ENCODE results near the gene DUSP12.

DUSP12 gene

GRCh38 chr1:161781995-161782394 is 32.4 kb downstream of the DUSP12 start:
- no peak for TF ChIP-seq POLR2AphosphoS5 (IDR thresholded peaks at IDR 0.05; ENCODE audit: low read depth, low read length)
- no peak for TF ChIP-seq FOXP2 (optimal IDR thresholded peaks at IDR 0.05; ENCODE audit: borderline replicate concordance, extremely low read depth, extremely low read length, insufficient read depth)
- no peak for TF ChIP-seq REST (IDR thresholded peaks at IDR 0.05; ENCODE audit: insufficient read depth in 1 of 2, low read depth in 2 of 2, low read length in 2 of 2)
- TF ChIP-seq SIN3A (IDR thresholded peaks at IDR 0.05; ENCODE audit: borderline replicate concordance, insufficient read depth, low read length): no peak
- no peak for TF ChIP-seq TAF1 (IDR thresholded peaks at IDR 0.05; ENCODE audit: borderline replicate concordance, insufficient read depth, low read length)

- TF ChIP-seq FOXP2 (optimal IDR thresholded peaks at IDR 0.05; ENCODE audit: borderline replicate concordance, extremely low read depth, extremely low read length, insufficient read depth) (no peak), POLR2AphosphoS5 (IDR thresholded peaks at IDR 0.05; ENCODE audit: low read depth, low read length) (no peak), TAF1 (IDR thresholded peaks at IDR 0.05; ENCODE audit: borderline replicate concordance, insufficient read depth, low read length) (no peak), REST (IDR thresholded peaks at IDR 0.05; ENCODE audit: insufficient read depth in 1 of 2, low read depth in 2 of 2, low read length in 2 of 2) (no peak), SIN3A (IDR thresholded peaks at IDR 0.05; ENCODE audit: borderline replicate concordance, insufficient read depth, low read length) (no peak)
Measured at GRCh38 chr1:161782886-161783285, 33.3 kb downstream of the DUSP12 start.

GRCh38 chr1:161784968-161785367 is 35.4 kb downstream of the DUSP12 start:
- TF ChIP-seq TAF1 (IDR thresholded peaks at IDR 0.05; ENCODE audit: borderline replicate concordance, insufficient read depth, low read length): no peak
- TF ChIP-seq FOXP2 (optimal IDR thresholded peaks at IDR 0.05; ENCODE audit: borderline replicate concordance, extremely low read depth, extremely low read length, insufficient read depth): no peak
- TF ChIP-seq SIN3A (IDR thresholded peaks at IDR 0.05; ENCODE audit: borderline replicate concordance, insufficient read depth, low read length): no peak
- TF ChIP-seq REST (IDR thresholded peaks at IDR 0.05; ENCODE audit: insufficient read depth in 1 of 2, low read depth in 2 of 2, low read length in 2 of 2): no peak
- TF ChIP-seq POLR2AphosphoS5 (IDR thresholded peaks at IDR 0.05; ENCODE audit: low read depth, low read length): no peak

- TF ChIP-seq SIN3A (IDR thresholded peaks at IDR 0.05; ENCODE audit: borderline replicate concordance, insufficient read depth, low read length) (no peak), POLR2AphosphoS5 (IDR thresholded peaks at IDR 0.05; ENCODE audit: low read depth, low read length) (no peak), TAF1 (IDR thresholded peaks at IDR 0.05; ENCODE audit: borderline replicate concordance, insufficient read depth, low read length) (no peak), FOXP2 (optimal IDR thresholded peaks at IDR 0.05; ENCODE audit: borderline replicate concordance, extremely low read depth, extremely low read length, insufficient read depth) (no peak), REST (IDR thresholded peaks at IDR 0.05; ENCODE audit: insufficient read depth in 1 of 2, low read depth in 2 of 2, low read length in 2 of 2) (no peak)
Measured at GRCh38 chr1:161787355-161787754, 37.8 kb downstream of the DUSP12 start.

Data from PFSK-1 (cell line).